Panc1 (cell line): ENCODE measurements around the gene RAX2. TPM values are rescaled to one million over a fixed set of nuclear protein-coding genes. Genes with fewer than 3 reads are reported as not detected.

Experiments used
- ATAC-seq: fragments of 200-7000 bp; cut with Tn5 transposase; 2 replicates; pipeline ENCODE4 v1.9.1; 2020; ENCODE audit warnings: mild to moderate bottlenecking, moderate library complexity
- BruUV-seq: library from RNA; stranded (reverse); fragments of 400-500 nt; replicated peaks from 2 replicates; lab custom pipeline; 2021; lab: Mats Ljungman, UMichigan
- CTCF ChIA-PET: fragments of 300-600 bp; sonication (Branson Sonifier 250); formaldehyde crosslinking; loops from one replicate; lab custom pipeline; 2022; ENCODE audit warnings: antibody characterized with exemption; lab: Charles Lee
- POLR2A ChIA-PET: fragments of 300-600 bp; sonication (Branson Sonifier 250); formaldehyde crosslinking; loops from one replicate; lab custom pipeline; 2022; ENCODE audit warnings: antibody characterized with exemption; lab: Charles Lee
- DNase-seq: peaks from one replicate; pipeline ENCODE4 v3.0.0-alpha.2; 2010; ENCODE audit warnings: low read depth, low spot score
- H3K27ac ChIP-seq: 2 replicates; pipeline ENCODE4 v1.5.1; 2011; ENCODE audit warnings: mild to moderate bottlenecking, low read length, inconsistent platforms
- H3K27me3 ChIP-seq: fragments of 200-500 bp; sonication (Bioruptor generic); 2 replicates; pipeline ENCODE4 v1.6.0; 2014; ENCODE audit warnings: low read length, inconsistent platforms; ENCODE audit not compliant: control insufficient read depth, insufficient read depth
- H3K36me3 ChIP-seq: fragments of 200-500 bp; sonication (Bioruptor generic); 2 replicates; pipeline ENCODE4 v1.5.1; 2014; ENCODE audit warnings: inconsistent platforms, mild to moderate bottlenecking, low read length, moderate library complexity; ENCODE audit not compliant: control insufficient read depth, insufficient read depth
- H3K4me1 ChIP-seq: 2 replicates; pipeline ENCODE4 v1.5.1; 2011; ENCODE audit warnings: inconsistent platforms, mild to moderate bottlenecking, low read length, moderate library complexity; ENCODE audit not compliant: control insufficient read depth, insufficient read depth
- H3K4me3 ChIP-seq, 2 experiments: 2 replicates each; pipeline ENCODE4 v1.5.1; 2011 to 2012; ENCODE audit warnings: low read depth in 2 of 2, low read length in 2 of 2, mild to moderate bottlenecking in 2 of 2, inconsistent platforms in 1 of 2, moderate library complexity in 1 of 2
- H3K9me3 ChIP-seq: fragments of 200-500 bp; sonication (Bioruptor generic); 2 replicates; pipeline ENCODE4 v1.5.1; 2014; ENCODE audit warnings: low read depth, mild to moderate bottlenecking, inconsistent platforms, low read length, moderate library complexity; ENCODE audit not compliant: control insufficient read depth, insufficient read depth
- POLR2AphosphoS5 ChIP-seq: IDR thresholded peaks from 2 replicates; pipeline ENCODE4 v1.6.1; 2012; ENCODE audit warnings: mild to moderate bottlenecking, low read depth, low read length, moderate library complexity
- SIN3A ChIP-seq: IDR thresholded peaks from 2 replicates; pipeline ENCODE4 v1.6.1; 2012; ENCODE audit warnings: low read depth, mild to moderate bottlenecking, low read length, moderate library complexity, borderline replicate concordance; ENCODE audit not compliant: insufficient read depth
- TCF7L2 ChIP-seq: IDR thresholded peaks from 2 replicates; pipeline ENCODE4 v1.6.1; 2011; ENCODE audit warnings: mild to moderate bottlenecking, low read depth, low read length, inconsistent platforms
- in situ Hi-C: cut with HindIII; loops from 2 replicates; pipeline ENCODE4 v1.10.0; 2016; ENCODE audit warnings: low sequenced_read_pairs, low pct_unique_long_range_greater_than_20kb
- intact Hi-C: fragments of 100-400 bp; cut with micrococcal nuclease; formaldehyde crosslinking; loops from one replicate; pipeline ENCODE4 v1.10.0; 2022; ENCODE audit not compliant: unreplicated experiment
- total RNA-seq: library from RNA; stranded (reverse); gene quantifications from one replicate; pipeline ENCODE4 v1.2.1, GENCODE V29; 2021; ENCODE audit not compliant: unreplicated experiment
- TF ChIP-seq, protein P1 (sequence below), 2 experiments: IDR thresholded peaks; 2 replicates each; pipeline ENCODE4 v1.6.1; 2011 to 2012; ENCODE audit warnings: low read depth in 2 of 2, control low read depth in 1 of 2, low read length in 1 of 2, mild to moderate bottlenecking in 1 of 2, moderate library complexity in 1 of 2; ENCODE audit not compliant: insufficient read depth in 1 of 2
- TF ChIP-seq, protein P2 (sequence below): fragments of 450-650 bp; IDR thresholded peaks from 2 replicates; pipeline ENCODE4 v1.5.1; 2017; ENCODE audit warnings: mild to moderate bottlenecking

The RAX2 gene
- total RNA-seq, 1 experiment from 2014 or later: not detected

DNA sequence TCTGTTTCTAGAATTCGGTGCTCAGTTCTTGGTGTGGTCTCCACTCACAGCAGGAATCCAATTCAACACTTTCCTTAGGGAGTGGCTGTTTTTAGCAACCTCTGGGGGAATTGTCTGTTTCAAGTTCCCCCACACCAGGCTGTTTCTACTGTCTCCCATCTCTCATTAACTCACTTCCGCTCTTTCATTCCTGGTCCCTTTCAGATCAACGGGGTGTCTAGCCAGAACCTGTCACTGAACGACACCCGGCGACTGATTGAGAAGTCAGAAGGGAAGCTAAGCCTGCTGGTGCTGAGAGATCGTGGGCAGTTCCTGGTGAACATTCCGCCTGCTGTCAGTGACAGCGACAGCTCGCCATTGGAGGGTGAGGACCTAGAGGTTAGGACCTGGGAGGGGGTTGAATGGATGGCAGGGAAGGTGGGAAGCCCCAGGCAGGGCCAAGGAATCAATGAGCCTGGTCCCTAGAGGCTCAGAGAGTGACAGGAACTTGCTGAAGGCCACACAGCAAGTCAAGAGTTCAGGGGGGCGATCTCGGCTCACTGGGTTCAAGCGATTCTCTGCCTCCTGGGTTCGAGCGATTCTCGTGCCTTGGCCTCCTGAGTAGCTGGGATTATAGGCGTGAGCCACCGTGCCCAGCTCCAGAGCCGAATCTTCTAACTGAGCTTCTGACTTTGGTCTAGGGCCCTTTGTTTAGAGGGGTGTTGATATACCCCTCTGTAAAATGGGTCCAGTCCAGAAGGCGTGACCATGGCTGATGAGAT is 38.3 kb downstream of the RAX2 start:
- ATAC-seq (no peak), DNase-seq (no peak)
- H3K27ac ChIP-seq: no peak overlapping the region
- TF ChIP-seq, protein P1, sequence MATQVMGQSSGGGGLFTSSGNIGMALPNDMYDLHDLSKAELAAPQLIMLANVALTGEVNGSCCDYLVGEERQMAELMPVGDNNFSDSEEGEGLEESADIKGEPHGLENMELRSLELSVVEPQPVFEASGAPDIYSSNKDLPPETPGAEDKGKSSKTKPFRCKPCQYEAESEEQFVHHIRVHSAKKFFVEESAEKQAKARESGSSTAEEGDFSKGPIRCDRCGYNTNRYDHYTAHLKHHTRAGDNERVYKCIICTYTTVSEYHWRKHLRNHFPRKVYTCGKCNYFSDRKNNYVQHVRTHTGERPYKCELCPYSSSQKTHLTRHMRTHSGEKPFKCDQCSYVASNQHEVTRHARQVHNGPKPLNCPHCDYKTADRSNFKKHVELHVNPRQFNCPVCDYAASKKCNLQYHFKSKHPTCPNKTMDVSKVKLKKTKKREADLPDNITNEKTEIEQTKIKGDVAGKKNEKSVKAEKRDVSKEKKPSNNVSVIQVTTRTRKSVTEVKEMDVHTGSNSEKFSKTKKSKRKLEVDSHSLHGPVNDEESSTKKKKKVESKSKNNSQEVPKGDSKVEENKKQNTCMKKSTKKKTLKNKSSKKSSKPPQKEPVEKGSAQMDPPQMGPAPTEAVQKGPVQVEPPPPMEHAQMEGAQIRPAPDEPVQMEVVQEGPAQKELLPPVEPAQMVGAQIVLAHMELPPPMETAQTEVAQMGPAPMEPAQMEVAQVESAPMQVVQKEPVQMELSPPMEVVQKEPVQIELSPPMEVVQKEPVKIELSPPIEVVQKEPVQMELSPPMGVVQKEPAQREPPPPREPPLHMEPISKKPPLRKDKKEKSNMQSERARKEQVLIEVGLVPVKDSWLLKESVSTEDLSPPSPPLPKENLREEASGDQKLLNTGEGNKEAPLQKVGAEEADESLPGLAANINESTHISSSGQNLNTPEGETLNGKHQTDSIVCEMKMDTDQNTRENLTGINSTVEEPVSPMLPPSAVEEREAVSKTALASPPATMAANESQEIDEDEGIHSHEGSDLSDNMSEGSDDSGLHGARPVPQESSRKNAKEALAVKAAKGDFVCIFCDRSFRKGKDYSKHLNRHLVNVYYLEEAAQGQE (IDR thresholded peaks at IDR 0.05; ENCODE audit: insufficient read depth in 1 of 2, low read depth in 2 of 2, low read length in 1 of 2): no peak
- TF ChIP-seq TCF7L2 (no peak), SIN3A (no peak), POLR2AphosphoS5 (no peak)
- TF ChIP-seq, protein P2, sequence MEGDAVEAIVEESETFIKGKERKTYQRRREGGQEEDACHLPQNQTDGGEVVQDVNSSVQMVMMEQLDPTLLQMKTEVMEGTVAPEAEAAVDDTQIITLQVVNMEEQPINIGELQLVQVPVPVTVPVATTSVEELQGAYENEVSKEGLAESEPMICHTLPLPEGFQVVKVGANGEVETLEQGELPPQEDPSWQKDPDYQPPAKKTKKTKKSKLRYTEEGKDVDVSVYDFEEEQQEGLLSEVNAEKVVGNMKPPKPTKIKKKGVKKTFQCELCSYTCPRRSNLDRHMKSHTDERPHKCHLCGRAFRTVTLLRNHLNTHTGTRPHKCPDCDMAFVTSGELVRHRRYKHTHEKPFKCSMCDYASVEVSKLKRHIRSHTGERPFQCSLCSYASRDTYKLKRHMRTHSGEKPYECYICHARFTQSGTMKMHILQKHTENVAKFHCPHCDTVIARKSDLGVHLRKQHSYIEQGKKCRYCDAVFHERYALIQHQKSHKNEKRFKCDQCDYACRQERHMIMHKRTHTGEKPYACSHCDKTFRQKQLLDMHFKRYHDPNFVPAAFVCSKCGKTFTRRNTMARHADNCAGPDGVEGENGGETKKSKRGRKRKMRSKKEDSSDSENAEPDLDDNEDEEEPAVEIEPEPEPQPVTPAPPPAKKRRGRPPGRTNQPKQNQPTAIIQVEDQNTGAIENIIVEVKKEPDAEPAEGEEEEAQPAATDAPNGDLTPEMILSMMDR: no peak
- no peaks in the 10 kb centered on the region for H3K36me3 ChIP-seq
- no TSS peak for BruUV-seq
- POLR2A ChIA-PET: no interaction called here
- H3K4me3 ChIP-seq: no peak overlapping the region
- intact Hi-C loops (no loop called here), in situ Hi-C loops (no loop called here)
- CTCF ChIA-PET: no interaction called here
- no peaks in the 10 kb centered on the region for H3K27me3 ChIP-seq
- H3K4me1 ChIP-seq: no peaks in the 10 kb centered on the region
- no peaks in the 10 kb centered on the region for H3K9me3 ChIP-seq

DNA sequence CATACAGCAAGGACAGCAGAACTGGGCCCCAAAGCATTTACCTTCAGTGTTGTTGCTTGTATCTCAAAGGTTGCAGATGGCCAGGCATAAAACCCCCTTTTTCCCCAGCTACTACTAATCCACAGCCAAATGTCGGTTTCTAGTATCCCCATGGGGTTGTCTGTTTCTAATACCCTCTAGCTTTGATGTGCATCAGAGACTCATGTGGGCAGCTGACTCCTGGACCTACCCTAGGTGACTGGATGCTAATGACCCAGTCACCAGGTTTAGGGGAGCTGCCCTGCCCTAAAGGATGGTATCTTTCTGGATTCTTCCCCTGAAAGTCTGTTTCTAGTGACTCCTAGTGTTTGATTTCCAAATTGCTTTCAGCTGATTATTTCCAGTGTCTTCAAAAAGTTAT is 39.9 kb downstream of the RAX2 start:
- no peaks in the 10 kb centered on the region for H3K27me3 ChIP-seq
- H3K9me3 ChIP-seq: no peaks in the 10 kb centered on the region
- no TSS peak for BruUV-seq
- H3K4me1 ChIP-seq: no peaks in the 10 kb centered on the region
- H3K36me3 ChIP-seq: no peaks in the 10 kb centered on the region
- no peak overlapping the region for H3K4me3 ChIP-seq
- no peak overlapping the region for H3K27ac ChIP-seq
- TF ChIP-seq POLR2AphosphoS5: no peak
- ChIA-PET CTCF (interaction anchor here (0.6 kb wide), 2 partner anchors 66 to 84 kb away, joined by 3 to 8 read pairs; no protein-coding TSS in a partner anchor), POLR2A (no interaction called here)
- in situ Hi-C loops (no loop called here), intact Hi-C loops (no loop called here)
- DNase-seq (no peak), ATAC-seq (no peak)

DNA sequence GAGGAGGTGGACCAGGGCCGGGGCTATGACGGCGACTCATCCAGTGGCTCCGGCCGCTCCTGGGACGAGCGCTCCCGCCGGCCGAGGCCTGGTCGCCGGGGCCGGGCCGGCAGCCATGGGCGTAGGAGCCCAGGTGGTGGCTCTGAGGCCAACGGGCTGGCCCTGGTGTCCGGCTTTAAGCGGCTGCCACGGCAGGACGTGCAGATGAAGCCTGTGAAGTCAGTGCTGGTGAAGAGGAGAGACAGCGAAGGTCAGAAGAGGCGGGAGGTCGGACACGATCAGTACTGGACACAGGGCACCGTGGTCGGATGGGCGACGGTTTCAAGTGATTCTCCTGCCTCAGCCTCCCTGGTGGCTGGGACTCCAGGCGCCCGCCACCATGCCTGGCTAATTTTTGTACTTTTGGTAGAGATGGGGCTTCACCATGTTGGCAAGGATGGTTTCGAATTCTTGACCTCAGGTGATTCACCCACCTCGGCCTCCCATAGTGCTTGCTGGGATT is 41.5 kb downstream of the RAX2 start:
- DNase-seq (no peak), ATAC-seq (no peak)
- TF ChIP-seq POLR2AphosphoS5 (no peak), SIN3A (no peak)
- ChIA-PET CTCF (no interaction called here), POLR2A (interaction anchor here (0.5 kb wide), 1 partner anchor 728 kb away, joined by 14 read pairs; no protein-coding TSS in a partner anchor)
- Histone ChIP-seq H3K36me3 (no peaks in the 10 kb centered on the region), H3K27ac (no peak overlapping the region), H3K9me3 (no peaks in the 10 kb centered on the region), H3K4me1 (no peaks in the 10 kb centered on the region), H3K4me3 (no peak overlapping the region), H3K27me3 (no peaks in the 10 kb centered on the region)
- in situ Hi-C loops (no loop called here), intact Hi-C loops (no loop called here)
- BruUV-seq: no TSS peak
